Heart right ventricle (tissue), 16 donors: ENCODE measurements around the gene ZNRF1. TPM values are rescaled to one million over a fixed set of nuclear protein-coding genes. Genes with fewer than 3 reads are reported as not detected.

Experiments
- ATAC-seq, 8 donors: fragments of 200-7000 bp; cut with Tn5 transposase; one replicate each; pipeline ENCODE4 v1.9.1; 2020; ENCODE audit warnings: mild to moderate bottlenecking in 8 of 8, moderate library complexity in 8 of 8, moderate number of reproducible peaks in 1 of 8
- DNase-seq, 2 donors: peaks; one replicate each; pipeline ENCODE4 v3.0.0-alpha.2; 2020
- H3K27ac ChIP-seq, 10 donors: fragments of 200-600 bp; sonication (generic) in 2 of 10; one replicate each; pipeline versions ENCODE4 v1.5.0 to v1.8.0; 2020 to 2022; ENCODE audit warnings: mild to moderate bottlenecking in 3 of 10
- H3K27me3 ChIP-seq, 7 donors: fragments of 200-600 bp; one replicate each; pipeline ENCODE4 v1.8.0; 2021 to 2022; ENCODE audit warnings: mild to moderate bottlenecking in 2 of 7
- H3K36me3 ChIP-seq, 9 donors: fragments of 200-600 bp; sonication (generic) in 1 of 9; one replicate each; pipeline versions ENCODE4 v1.5.0 to v1.8.0; 2020 to 2022; ENCODE audit warnings: mild to moderate bottlenecking in 2 of 9
- H3K4me1 ChIP-seq, 9 donors: fragments of 200-600 bp; sonication (generic) in 1 of 9; one replicate each; pipeline versions ENCODE4 v1.5.0 to v1.8.0; 2020 to 2022; ENCODE audit warnings: mild to moderate bottlenecking in 4 of 9
- H3K4me3 ChIP-seq, 10 donors: fragments of 200-600 bp; sonication (generic) in 2 of 10; one replicate each; pipeline versions ENCODE4 v1.5.0 to v1.8.0; 2020 to 2022; ENCODE audit warnings: mild to moderate bottlenecking in 7 of 10, moderate library complexity in 2 of 10
- H3K9me3 ChIP-seq, 11 donors: fragments of 200-600 bp in 10 of 11; sonication (generic) in 2 of 11; one replicate each; pipeline versions ENCODE4 v1.5.0 to v1.8.0; 2013 to 2022; ENCODE audit warnings: mild to moderate bottlenecking in 2 of 11, control low read depth in 1 of 11, moderate library complexity in 1 of 11
- WGBS, 2 donors: extraction: QIAGEN DNeasy Blood & Tissue Kit; methylation state at CpG; one replicate each; pipeline ENCODE4 v1.1.7; 2013; ENCODE audit warnings: inconsistent platforms in 1 of 2; 5-methylcytosine and 5-hydroxymethylcytosine counted together
- intact Hi-C, 10 donors: fragments of 100-400 bp; cut with DNase I; formaldehyde crosslinking; loops; one replicate each; pipeline versions ENCODE4 v1.11.1 to v1.14.2; 2022
- polyA plus RNA-seq, 2 donors: library from polyadenylated mRNA; stranded (reverse); fragments of 200-250 nt; gene quantifications; one replicate each; pipeline ENCODE4 v1.2.3, GENCODE V29; 2013
- total RNA-seq, 10 donors: library from RNA; stranded (reverse); fragmentation: NEBNext Ultra II Directional in 3 of 10; extraction: Animal tissue kit (Norgen Biotek cat#: 25700) in 3 of 10; gene quantifications; one replicate each; pipeline versions ENCODE4 v1.2.1 to v1.2.4, GENCODE V29; 2021 to 2023
- TF ChIP-seq, protein P1 (sequence below), 9 donors: fragments of 200-600 bp; sonication (generic) in 2 of 9; IDR thresholded peaks; one replicate each; pipeline versions ENCODE4 v1.5.0 to v1.8.0; 2021 to 2022; ENCODE audit warnings: antibody characterized with exemption in 9 of 9, mild to moderate bottlenecking in 5 of 9, moderate library complexity in 1 of 9
- donor health status: Arrhythmogenic right ventricular cardiomyopathy.
- donor health status: ischemic (EF 13 %, LVEDD 7.1; RV severe dilation, severe dysfunction).
- donor health status: healthy with polysubstance abuse.
- donor health status: DM: no; HTN: yes; CAD: no.
- donor health status: DM: no; HTN: no; CAD: no.
- donor health status: ischemic (EF 25% LVEDD 6.9; RV normal size, moderate dysfunction).
- donor health status: ischemic (EF 25% LVEDD 5.7; RV mildly dilated, moderate dysfunction).
- donor health status: healthy.
- donor health status: DM: yes; HTN: yes; CAD: no.
- donor health status: Ischemic cardiomyopathy.
- donor health status: ischemic (EF 35%, LVEDD 5.7; RV mildly dilated, moderate dysfunction).
- donor health status: nonischemic (EF 11% LVEDD 7.7; RV severe dilation, severe dysfunction).
- donor health status: DM: yes; HTN: yes; CAD: no.
- donor health status: PGD.
- donor health status: ischemic (EF 29% LVEDD 5.4; RV normal size, mild dysfunction).
- donor health status: nonischemic (EF 23%, LVEDD 6.1; RV moderate dilation, normal function).

The ZNRF1 gene
- total and polyA plus RNA-seq, 12 donors, result 13.1 to 30.8 (median 20.8) TPM

DNA sequence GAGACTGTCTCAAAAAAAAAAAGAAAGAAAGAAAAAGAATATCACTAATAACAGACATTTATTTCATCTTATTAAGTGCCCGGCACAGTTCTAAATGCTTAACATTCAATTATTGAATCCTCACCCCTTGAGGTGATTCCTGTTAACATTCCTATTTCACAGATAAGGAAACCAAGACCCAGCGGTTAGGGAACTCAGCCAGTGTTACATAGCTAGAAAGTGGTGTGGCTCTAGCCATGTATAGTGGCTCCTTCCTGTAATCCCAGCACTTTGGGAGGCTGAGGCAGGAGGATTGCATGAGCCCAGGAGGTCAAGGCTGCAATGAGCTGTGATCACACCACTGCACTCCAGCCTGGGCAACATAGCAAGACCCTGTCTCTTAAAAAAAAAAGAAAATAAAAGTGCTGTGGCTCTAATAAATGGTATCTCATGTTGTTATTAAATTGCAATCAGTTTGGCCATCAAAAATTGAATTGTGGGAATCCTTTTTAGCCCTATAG lies 28.1 kb downstream of the ZNRF1 start:
- TF ChIP-seq, protein P1, sequence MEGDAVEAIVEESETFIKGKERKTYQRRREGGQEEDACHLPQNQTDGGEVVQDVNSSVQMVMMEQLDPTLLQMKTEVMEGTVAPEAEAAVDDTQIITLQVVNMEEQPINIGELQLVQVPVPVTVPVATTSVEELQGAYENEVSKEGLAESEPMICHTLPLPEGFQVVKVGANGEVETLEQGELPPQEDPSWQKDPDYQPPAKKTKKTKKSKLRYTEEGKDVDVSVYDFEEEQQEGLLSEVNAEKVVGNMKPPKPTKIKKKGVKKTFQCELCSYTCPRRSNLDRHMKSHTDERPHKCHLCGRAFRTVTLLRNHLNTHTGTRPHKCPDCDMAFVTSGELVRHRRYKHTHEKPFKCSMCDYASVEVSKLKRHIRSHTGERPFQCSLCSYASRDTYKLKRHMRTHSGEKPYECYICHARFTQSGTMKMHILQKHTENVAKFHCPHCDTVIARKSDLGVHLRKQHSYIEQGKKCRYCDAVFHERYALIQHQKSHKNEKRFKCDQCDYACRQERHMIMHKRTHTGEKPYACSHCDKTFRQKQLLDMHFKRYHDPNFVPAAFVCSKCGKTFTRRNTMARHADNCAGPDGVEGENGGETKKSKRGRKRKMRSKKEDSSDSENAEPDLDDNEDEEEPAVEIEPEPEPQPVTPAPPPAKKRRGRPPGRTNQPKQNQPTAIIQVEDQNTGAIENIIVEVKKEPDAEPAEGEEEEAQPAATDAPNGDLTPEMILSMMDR (IDR thresholded peaks at IDR 0.05), result no peak
- no peaks in the 10 kb centered on the region for H3K36me3 ChIP-seq
- peak overlapping the region in 9 of 10 donors; percentile 27 to 76 (median 62) for H3K27ac ChIP-seq
- intact Hi-C loops, result no loop called here
- peaks cover 0 to 9% (median 0%) of the 10 kb centered on the region in 11 donors for H3K9me3 ChIP-seq
- H3K27me3 ChIP-seq, result no peaks in the 10 kb centered on the region
- 92 to 95% methylated on average over 2 of the region's 2 CpGs for WGBS, 2 donors
- no peak overlapping the region for H3K4me3 ChIP-seq
- DNase-seq, result no peak
- peaks cover 8 to 49% (median 36%) of the 10 kb centered on the region in 9 donors for H3K4me1 ChIP-seq
- no peak for ATAC-seq

DNA sequence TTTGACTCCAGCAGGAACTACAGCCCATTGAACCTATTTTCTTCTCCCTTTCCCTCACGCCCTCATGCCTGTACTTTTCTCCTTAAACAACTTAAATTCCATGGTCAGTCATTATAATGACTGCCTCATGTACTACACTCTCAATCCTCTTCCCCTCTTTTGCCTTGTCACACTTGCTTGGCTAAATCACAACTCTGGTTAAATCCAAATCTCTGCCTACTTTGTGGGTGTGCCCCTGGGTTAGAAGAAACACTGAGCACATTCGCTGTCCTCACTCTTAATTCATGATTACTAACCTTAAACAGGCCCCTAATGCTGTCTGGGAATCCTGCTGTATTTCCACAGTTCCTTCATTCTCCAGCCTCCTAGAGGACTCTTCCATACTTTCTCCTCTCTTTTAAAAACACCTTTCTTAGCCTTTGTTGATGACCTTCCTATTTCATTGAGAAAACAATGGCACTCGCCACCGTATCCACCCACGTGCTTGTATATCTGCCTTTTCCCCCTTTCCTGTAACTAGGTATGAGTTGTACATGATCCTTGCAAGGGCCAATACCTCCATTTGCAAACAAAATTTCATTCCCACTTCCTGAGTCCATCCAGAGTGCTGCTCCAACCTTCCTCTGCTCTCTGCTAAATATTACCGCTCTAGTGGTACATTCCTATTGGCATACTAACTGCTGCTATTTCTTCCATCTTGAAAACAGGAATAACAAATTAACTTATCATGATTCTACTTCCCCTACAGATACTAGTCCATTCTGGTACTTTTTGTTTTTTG lies 28.9 kb downstream of the ZNRF1 start:
- Histone ChIP-seq H3K27me3 (no peaks in the 10 kb centered on the region), H3K4me1 (peaks cover 8 to 49% (median 36%) of the 10 kb centered on the region in 9 donors), H3K4me3 (no peak overlapping the region), H3K27ac (peak overlapping the region in 2 of 10 donors; percentile 4 to 29), H3K9me3 (peaks cover 0 to 7% (median 0%) of the 10 kb centered on the region in 11 donors), H3K36me3 (no peaks in the 10 kb centered on the region)
- TF ChIP-seq, protein P1 (IDR thresholded peaks at IDR 0.05), result no peak
- intact Hi-C loops, result no loop called here
- DNase-seq (no peak), ATAC-seq (no peak)
- 79 to 85% methylated on average over 6 of the region's 6 CpGs for WGBS, 2 donors

DNA sequence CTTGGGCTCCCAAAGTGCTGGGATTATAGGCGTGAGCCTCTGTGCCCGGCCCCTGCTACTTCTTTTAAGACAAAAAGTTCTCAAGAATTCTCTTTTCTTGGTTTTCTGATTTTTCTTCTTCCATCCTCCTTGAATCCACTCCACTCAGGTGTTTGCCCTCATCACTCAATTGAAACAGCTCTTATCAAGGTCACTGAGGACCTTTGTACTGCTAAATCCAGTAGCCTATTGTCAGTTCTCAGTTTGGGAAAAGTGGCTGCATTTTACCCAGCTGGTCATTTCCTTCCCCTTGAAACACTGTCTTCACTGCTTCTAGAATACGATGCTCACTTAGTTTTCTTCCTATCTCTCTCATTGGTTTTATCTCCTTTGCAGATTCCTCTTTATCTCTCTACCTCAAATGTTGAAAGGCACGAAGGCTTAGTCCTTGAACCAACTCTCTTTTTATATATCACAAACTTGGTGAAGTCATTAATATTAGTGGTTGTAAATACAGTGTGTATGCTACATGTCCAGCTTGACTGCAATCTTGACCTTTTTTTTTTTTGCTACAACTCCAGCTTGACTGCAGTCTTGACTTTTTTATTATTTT lies 29.8 kb downstream of the ZNRF1 start:
- intact Hi-C loops, result no loop called here
- Histone ChIP-seq H3K4me3 (no peak overlapping the region), H3K9me3 (peaks cover 0 to 7% (median 0%) of the 10 kb centered on the region in 11 donors), H3K36me3 (no peaks in the 10 kb centered on the region), H3K4me1 (peaks cover 8 to 49% (median 36%) of the 10 kb centered on the region in 9 donors), H3K27me3 (no peaks in the 10 kb centered on the region), H3K27ac (no peak overlapping the region)
- TF ChIP-seq, protein P1 (IDR thresholded peaks at IDR 0.05), result no peak
- ATAC-seq, result no peak
- WGBS, 2 donors, result 65 to 67% methylated on average over 4 of the region's 4 CpGs
- DNase-seq, result no peak

DNA sequence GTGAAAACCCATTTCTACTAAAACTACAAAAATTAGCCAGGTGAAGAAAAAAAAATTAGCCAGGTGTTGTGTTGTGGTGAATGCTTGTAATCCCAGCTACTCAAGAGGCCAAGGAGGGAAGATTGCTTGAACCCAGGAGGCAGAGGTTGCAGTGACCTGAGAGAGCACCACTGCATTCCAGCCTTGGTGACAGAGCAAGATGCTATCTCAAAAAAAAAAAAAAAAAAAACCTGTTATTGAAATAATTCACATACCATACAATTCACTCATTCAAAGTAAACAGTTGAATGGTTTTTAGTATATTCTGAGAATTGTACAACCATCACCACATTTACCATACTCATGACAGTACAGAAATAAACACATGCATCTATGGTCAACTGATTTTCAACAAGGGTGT lies 31.0 kb downstream of the ZNRF1 start:
- Histone ChIP-seq H3K9me3 (peaks cover 0 to 7% (median 0%) of the 10 kb centered on the region in 11 donors), H3K4me3 (no peak overlapping the region), H3K4me1 (peaks cover 8 to 40% (median 31%) of the 10 kb centered on the region in 9 donors), H3K27me3 (no peaks in the 10 kb centered on the region), H3K27ac (no peak overlapping the region), H3K36me3 (no peaks in the 10 kb centered on the region)
- intact Hi-C loops, result no loop called here
- no peak for DNase-seq
- TF ChIP-seq, protein P1 (IDR thresholded peaks at IDR 0.05), result no peak
- no peak for ATAC-seq
